Measurements from ENCODE around the gene GRAMD2B. TPM values are rescaled to one million over a fixed set of nuclear protein-coding genes. Genes with fewer than 3 reads are reported as not detected.

Gene GRAMD2B
- total RNA-seq, 1 experiment from 2014 or later, result 7.2 TPM

GRCh38 chr5:126437721-126438120 lies 14.5 kb downstream of the GRAMD2B start:
- ChIA-PET RAD21 (ENCODE audit: low non-redundant PET in 1 of 2, low total read pairs in 2 of 2, uncharacterized antibody in 2 of 2, unreplicated experiment in 2 of 2) (no interaction called here), CTCF (no interaction called here), POLR2A (no interaction called here)
- no TSS peak for BruUV-seq (replicated peaks)
- H3K9me2 ChIP-seq (ENCODE audit: insufficient read depth), result no peaks in the 10 kb centered on the region
- no peak overlapping the region for H2AFZ ChIP-seq (ENCODE audit: low read depth, low read length, poor library complexity, severe bottlenecking)
- no peaks in the 10 kb centered on the region for H3K9me3 ChIP-seq (ENCODE audit: control insufficient read depth in 1 of 2, insufficient read depth in 1 of 2, low read depth in 1 of 2, low read length in 2 of 2)
- no peaks in the 10 kb centered on the region for H4K20me1 ChIP-seq (ENCODE audit: insufficient read depth)
- no peak for ATAC-seq
- no peaks in the 10 kb centered on the region for H3K36me3 ChIP-seq (ENCODE audit: control insufficient read depth in 1 of 2, insufficient read depth in 2 of 2, low read length in 2 of 2)
- H3K4me3 ChIP-seq (replicated peaks in 1 of 2; ENCODE audit: low read depth in 1 of 2, low read length in 2 of 2), result no peak overlapping the region
- no peak overlapping the region for H3K4me2 ChIP-seq (ENCODE audit: low read length)
- DNase-seq (ENCODE audit: low read depth, low spot score), result no peak
- no peaks in the 10 kb centered on the region for H3K27me3 ChIP-seq (ENCODE audit: insufficient read depth, low read length)
- H3K4me1 ChIP-seq (ENCODE audit: control insufficient read depth in 1 of 2, insufficient read depth in 2 of 2, low read length in 2 of 2), result peaks cover 0 to 21% of the 10 kb centered on the region in 2 experiments; a peak in 1 of 4 replicates
- no peak overlapping the region for H3K9ac ChIP-seq (ENCODE audit: low read length)
- H3K27ac ChIP-seq (ENCODE audit: low read depth, low read length), result no peak overlapping the region
- H3K79me2 ChIP-seq (ENCODE audit: insufficient read depth, low read length), result peaks cover 4% of the 10 kb centered on the region; the same call in 1 of the 2 replicates
- TF ChIP-seq ZNF274 (IDR thresholded peaks at IDR 0.05; ENCODE audit: low read depth, low read length), result no peak
- no peak for TF ChIP-seq SRF (IDR thresholded peaks at IDR 0.05; ENCODE audit: low read depth)
- TF ChIP-seq ELF1 (IDR thresholded peaks at IDR 0.05; ENCODE audit: borderline replicate concordance, low read depth), result no peak
- no peak for TF ChIP-seq SP1 (IDR thresholded peaks at IDR 0.05; ENCODE audit: low read depth)
- no peak for TF ChIP-seq CBX3 (IDR thresholded peaks at IDR 0.05; ENCODE audit: low read depth)
- no peak for TF ChIP-seq TCF7L2 (IDR thresholded peaks at IDR 0.05; ENCODE audit: borderline replicate concordance, extremely low read depth, insufficient read depth, insufficient read length)
- intact Hi-C loops (cut with micrococcal nuclease), result no loop called here

GRCh38 chr5:126438267-126438666 lies 15.1 kb downstream of the GRAMD2B start:
- ChIA-PET CTCF (no interaction called here), RAD21 (ENCODE audit: low non-redundant PET in 1 of 2, low total read pairs in 2 of 2, uncharacterized antibody in 2 of 2, unreplicated experiment in 2 of 2) (no interaction called here), POLR2A (no interaction called here)
- Histone ChIP-seq H3K36me3 (ENCODE audit: control insufficient read depth in 1 of 2, insufficient read depth in 2 of 2, low read length in 2 of 2) (no peaks in the 10 kb centered on the region), H2AFZ (ENCODE audit: low read depth, low read length, poor library complexity, severe bottlenecking) (no peak overlapping the region), H4K20me1 (ENCODE audit: insufficient read depth) (no peaks in the 10 kb centered on the region), H3K9me3 (ENCODE audit: control insufficient read depth in 1 of 2, insufficient read depth in 1 of 2, low read depth in 1 of 2, low read length in 2 of 2) (no peaks in the 10 kb centered on the region), H3K4me2 (ENCODE audit: low read length) (no peak overlapping the region), H3K9ac (ENCODE audit: low read length) (no peak overlapping the region), H3K4me3 (replicated peaks in 1 of 2; ENCODE audit: low read depth in 1 of 2, low read length in 2 of 2) (no peak overlapping the region), H3K4me1 (ENCODE audit: control insufficient read depth in 1 of 2, insufficient read depth in 2 of 2, low read length in 2 of 2) (peaks cover under 1 to 26% of the 10 kb centered on the region in 2 experiments), H3K79me2 (ENCODE audit: insufficient read depth, low read length) (peaks cover 4% of the 10 kb centered on the region; the same call in 1 of the 2 replicates), H3K27ac (ENCODE audit: low read depth, low read length) (no peak overlapping the region), H3K27me3 (ENCODE audit: insufficient read depth, low read length) (no peaks in the 10 kb centered on the region), H3K9me2 (ENCODE audit: insufficient read depth) (no peaks in the 10 kb centered on the region)
- intact Hi-C loops (cut with micrococcal nuclease), result no loop called here
- DNase-seq (ENCODE audit: low read depth, low spot score), result no peak
- TF ChIP-seq MAX (IDR thresholded peaks at IDR 0.05), result no peak
- TF ChIP-seq POLR2AphosphoS5 (IDR thresholded peaks at IDR 0.05; ENCODE audit: low read depth, low read length), result no peak
- no peak for TF ChIP-seq REST (IDR thresholded peaks at IDR 0.05; ENCODE audit: low read depth)
- TF ChIP-seq EZH2 (IDR thresholded peaks at IDR 0.05), result no peak
- no peak for TF ChIP-seq CEBPB (IDR thresholded peaks at IDR 0.05; ENCODE audit: low read depth)
- ATAC-seq, result no peak
- BruUV-seq (replicated peaks), result no TSS peak
